Stimulated activated CD8-positive, alpha-beta memory T cell treated with anti-CD3 and anti-CD28 coated beads, Interleukin-4, amount 100 ng/mL, for 4 hours (primary cell): ENCODE results near the gene RRAD.

Experiments
- DNase-seq, 2 donors: peaks; one replicate each; pipeline ENCODE4 v3.0.0-alpha.2; 2020; ENCODE audit warnings: low read depth in 2 of 2, low spot score in 1 of 2

Gene RRAD

DNA sequence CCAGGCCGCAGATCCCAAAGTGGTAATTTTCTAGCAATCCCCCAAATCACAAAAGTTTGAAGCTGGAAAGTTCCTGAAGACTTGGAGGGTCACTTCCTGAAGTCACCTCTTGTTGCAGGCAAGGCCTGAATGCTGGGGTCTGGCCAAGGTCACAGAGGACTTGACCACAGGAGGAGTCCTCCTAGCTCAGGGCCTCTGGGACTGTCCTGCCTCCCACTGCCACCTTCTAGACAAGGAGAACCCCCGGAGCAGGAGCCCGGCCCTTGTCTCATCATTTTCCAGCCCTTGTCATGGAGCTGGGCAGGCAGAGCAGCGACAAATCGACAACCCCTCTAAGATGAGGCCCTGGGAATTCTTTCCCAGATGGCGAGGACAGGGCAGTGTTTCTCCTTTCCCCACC, 7.0 kb downstream of the RRAD start:
- no peak for DNase-seq

DNA sequence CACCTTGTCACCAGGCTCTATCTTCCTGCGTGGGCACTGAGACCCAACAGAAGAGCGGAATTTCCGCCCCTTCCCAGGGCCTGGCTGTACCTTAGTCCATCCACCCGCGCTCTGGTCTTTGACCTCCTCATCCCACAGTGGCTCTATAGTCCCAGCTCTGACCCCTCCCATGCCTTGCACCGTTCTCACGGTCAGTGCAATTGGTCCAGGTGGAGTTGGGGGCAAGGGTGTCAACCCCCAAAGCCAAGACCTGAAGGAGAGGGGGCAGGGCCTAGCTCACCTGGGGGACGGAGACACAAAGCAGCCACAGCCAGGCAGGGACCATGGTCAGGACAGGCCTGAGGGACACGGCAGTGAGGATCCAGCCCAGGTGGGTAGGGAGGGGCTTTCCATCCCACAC, 7.6 kb downstream of the RRAD start:
- no peak for DNase-seq

DNA sequence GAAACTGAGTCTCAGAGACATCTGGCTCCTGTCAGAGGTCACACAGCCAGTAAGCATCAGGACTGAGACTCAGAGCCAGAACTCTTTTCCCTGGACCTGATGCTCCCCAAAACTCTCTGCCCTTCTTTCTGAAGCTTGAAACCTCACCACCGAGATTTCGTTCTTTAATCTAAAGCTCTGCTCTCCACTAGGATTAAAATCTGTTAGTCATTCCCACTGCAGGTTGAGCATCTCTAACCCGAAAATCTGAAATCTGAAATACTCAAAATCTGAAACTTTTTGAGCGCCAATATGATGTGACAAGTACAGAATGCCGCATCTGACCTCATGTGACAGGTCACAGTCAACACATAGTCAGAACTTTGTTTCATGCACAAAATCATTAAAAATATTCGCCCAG, 8.8 kb downstream of the RRAD start:
- no peak for DNase-seq

DNA sequence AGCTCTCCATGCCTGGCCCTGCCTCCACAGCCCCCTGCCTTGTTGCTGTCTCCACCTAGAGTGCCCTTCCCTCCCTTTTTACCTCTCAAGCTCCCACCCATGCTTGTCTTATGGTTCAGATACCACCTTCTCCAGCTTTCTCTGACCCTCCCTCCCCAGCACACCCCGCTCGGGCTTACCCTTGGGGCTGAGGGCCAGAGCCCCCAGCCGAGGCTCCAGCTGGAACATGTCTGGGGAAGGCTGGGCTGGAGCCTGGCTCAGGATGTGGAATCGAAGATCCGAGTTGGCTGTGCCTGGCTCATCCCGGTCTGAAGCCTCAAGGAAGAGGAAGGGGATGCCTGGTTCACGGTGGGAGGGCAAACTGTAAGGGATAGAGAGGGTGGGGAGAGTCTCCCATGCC, 10.3 kb downstream of the RRAD start:
- no peak for DNase-seq

DNA sequence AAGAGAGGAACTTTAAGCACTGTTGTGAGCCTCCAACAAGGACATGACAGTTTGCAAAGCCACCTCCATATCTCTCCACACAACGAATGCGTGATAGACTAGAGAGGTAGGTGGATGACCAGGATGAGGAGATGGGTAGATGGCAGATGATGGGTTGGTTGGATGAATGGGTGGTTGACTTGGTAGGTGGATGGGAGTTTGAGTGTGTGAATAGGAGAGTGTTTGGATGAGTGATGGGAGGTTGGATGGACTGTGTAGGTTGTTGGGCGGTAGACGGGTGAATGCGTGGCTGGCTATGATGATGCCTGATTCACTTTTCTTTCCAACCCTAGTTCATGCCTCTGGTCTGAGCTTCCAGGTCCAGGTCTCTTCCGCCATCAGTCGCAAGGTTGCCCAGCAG, 10.8 kb downstream of the RRAD start:
- no peak for DNase-seq

DNA sequence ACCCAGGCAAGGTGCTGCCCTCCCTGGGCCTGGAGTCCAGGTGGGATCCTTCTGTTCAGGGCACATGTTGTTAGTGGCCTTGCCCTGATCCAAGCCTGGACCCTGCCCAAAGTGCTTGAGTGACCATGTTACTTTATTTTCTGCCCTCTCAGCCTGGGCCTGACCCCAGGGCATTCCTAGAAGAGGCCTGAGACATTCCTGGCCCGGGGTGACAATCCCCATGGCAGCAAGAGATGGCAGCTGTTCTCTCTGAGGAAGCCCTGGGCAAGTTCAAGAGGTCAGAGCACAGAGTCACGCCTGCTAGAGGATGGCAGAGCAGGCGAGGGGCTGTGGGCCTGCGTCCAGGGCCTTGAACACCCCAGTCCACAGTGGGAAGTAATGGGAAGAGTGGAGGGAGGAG, 11.6 kb downstream of the RRAD start:
- no peak for DNase-seq

DNA sequence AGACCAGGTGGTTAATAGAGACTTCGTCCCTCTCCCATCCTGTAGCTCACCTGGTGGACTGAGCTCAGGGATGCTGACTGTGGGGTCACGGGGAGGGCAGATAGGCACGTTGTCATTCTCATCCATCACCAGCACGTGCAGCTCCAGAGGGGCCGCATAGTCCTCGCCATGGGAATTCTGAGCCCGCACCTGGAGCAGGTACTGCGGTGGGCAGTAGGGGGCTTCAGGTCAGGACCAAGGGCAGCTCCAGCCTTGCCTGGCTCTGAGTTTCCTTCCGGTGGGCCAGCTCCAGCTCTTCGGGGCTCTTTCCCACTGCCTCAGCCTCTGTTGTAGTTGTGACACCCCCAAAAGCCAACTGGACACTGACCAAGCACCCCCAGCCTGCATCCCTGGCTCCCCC, 12.3 kb downstream of the RRAD start:
- no peak for DNase-seq

DNA sequence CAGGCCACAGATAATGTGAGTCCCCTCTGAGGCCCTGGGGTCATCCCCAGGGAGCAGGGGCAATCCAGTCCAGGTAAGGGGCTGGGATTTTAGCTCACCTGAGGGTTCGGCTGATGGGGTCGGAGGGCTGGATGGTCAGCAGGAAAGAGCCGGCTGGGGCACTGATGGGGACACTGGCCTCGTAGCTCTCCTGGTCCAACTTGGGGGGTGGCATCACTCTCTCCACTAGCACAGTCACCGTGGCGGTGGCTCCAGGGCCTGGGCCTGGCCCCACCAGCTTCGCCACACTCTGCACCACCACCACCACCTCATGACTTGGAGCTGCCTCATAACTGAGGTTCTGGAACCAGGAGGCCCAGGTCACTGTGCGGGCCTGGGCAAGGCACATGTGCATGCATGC, 13.5 kb downstream of the RRAD start:
- DNase-seq: no peak

DNA sequence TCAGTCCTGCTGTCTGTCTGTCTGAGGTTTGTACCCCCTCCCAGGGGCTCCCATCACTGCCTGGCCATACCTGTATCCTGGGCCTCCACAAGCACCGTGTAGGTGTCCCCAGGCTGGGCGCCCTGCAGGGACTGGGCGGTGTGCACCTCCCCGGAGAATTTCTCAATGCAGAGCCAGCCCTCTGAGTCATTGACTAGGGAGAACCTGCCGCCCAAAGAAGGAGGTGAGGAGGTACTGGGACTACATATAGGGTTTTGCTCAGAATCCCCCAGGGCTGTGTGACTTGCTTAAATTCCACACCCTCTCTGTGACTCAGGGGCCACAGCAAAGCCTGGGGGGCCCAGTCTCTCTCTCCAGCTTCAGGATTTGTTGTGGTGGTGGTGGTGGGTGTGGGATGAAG, 14.2 kb downstream of the RRAD start:
- no peak for DNase-seq

DNA sequence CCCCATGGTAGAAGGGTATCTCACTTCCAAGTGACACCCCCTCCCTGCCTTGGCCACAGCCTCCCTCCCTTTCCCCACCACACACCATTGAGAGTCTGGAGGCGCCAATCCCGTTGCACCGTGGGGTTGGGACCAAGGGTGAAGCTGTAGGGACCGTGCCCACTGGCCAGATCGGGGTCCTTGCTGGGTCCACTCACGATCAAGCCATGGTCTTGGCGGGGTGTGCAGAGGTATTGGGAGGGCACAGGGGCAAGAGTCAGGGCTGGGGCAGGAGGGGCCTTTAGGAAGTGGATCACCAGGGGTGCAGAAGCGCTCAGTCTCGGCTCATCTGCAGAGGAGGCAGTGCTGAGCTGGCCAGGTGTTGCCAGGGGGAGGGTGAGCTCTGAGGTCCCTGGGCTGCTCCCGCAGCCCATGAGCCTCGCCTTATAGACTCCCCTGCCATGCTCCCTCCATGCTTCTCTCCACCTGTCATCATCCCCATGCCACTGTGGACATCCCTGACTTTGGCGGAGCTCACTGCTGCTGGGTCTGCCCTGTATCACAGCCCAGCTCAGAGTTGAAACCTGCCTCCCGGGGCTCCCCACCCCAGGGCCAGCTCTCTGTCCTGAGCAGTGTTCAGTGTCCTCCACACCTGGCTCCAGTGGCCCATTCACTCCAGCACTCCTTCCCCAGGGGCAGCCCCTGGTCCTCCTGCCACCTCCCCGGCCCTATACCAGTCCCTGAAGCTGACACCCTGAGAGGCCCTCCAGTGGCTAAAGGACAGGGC, 15.0 kb downstream of the RRAD start:
- no peak for DNase-seq

DNA sequence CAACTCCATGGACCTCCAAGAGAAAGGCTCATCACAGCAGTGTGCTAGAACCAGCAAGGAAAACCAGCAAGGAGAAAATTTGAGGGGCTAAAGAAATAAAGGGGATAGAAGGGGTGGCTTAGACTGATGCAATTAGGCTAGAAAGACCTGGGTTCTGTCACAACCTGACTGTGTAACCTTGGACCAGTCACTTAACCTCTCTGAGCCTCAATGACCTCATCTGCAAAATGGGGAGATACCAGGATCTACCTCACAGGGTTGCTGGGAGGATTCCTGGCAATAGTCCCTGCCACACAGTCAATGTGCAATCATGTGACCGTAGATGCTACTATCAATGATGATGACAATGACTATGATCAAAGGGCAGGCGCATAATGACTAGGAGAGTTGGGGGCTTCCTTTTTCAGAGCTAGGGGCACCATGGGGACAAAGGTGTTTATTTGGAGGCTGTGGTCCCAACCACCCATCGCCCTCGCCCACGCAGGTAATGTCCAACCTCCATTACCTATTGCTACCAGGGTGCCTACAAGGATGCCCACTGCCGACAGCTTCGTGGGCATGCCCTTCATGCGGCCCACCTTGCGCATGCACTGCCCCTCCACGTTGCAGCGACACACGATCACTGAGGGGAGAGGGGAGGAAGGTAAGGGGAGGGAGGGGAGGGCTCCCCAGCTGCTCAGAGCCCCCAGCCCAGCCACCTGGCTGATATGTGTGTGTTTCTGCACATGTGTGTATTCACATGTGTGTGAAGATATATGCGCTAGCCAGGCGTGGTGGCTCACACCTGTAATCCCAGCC, 16.4 kb downstream of the RRAD start:
- no peak for DNase-seq

DNA sequence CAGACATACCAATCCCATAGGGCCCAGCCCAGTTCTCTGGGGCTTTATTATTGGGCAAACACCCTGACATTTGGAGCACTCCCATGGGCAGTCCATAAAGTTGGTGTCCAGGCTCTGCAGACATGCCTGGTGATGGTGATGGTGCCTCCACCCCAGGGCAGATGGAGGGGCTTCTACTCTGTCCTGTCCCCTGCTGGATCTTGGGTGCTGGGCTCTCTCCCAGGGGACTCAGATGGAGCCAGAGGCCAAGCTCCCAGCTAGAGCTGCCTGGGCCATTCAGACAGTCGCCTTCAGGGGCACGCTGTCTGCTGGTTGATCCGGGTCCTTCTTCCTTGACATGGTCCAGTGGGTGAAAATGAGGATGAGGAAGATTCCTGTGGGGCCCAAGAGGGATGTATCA, 17.2 kb downstream of the RRAD start:
- no peak for DNase-seq

DNA sequence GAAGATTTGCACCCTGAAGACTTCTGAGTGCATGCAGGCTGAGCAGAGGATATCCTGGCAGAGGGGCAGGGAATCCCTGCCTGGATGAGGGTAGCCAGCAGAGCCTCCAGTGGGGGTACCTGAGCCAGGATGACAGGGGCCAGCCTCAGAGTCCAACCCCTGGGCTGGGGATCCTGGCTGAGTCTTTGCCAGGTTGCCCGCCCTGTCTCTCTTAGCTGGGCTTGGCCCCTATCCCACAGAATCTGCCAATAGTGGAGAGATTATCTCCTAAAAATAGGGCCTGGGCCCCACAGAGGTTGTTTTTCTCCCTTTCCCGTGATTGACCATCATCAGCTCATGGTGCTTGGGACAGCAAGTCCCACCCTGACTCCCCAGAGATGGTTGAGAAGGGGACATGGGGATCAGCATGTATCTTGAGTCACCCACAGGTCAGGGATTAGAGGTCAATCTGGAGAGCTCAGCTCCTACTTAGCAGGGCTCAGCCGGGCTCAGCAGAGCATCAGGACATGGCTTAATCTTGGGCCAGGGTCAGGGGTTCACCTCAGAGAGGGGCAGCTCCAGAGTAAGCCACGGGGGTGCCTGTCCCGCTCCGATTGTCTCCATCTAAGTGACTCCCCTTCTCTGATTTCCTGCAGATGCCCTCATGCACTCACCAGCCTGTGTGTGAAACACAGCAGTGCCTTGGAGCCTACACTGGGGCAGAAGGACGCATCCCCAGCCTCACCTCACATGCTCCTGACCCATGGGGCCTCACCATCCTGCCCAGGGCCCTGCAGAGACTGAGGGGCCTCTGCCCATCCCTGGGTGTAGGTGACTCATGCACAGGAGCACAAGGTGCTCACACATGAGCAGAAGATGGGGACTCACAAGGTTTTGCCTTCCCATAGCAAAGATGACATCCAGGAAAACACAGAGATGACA, 18.2 kb downstream of the RRAD start:
- DNase-seq: no peak

DNA sequence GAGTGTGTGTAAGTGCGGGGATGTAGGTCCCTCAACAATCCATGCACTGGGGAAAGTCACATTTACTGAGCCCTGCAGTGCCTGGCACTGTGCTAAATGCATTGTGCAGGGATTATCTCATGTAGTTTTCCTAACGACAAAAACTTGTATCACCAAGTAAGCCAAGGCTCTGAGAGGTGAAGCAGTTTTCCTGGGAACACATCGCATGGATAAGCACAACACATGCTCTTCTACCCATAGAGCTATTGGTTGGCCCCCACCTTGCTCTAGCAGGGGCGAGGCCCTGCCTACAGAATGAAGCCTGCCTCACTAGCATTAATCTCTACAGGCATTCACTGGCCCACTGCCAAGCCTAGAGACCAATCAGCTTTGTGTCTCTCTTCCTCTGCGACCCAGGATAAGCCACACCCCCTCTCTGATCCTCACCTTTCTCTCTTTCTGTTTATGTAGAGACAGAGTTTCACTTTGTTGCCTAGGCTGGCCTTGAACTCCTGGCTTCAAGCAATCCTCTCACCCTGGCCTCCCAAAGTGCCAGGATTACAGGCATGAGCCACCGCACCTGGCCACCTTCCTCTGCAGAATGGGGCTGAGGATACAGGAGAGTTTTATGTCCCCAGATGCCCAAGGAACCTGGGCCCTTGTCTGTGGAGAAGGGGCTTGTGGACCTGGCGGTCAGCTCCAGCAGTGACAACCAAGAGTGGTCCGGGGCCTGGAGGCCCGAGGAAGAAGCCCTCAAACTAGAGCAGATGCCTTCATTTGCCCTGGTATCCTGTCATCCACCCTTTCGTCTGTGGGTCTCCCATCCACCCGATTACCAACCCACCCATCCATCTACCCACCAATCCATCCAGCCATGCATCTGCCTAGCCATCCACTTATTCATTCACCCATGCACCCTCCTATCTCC, 19.4 kb downstream of the RRAD start:
- DNase-seq: no peak

DNA sequence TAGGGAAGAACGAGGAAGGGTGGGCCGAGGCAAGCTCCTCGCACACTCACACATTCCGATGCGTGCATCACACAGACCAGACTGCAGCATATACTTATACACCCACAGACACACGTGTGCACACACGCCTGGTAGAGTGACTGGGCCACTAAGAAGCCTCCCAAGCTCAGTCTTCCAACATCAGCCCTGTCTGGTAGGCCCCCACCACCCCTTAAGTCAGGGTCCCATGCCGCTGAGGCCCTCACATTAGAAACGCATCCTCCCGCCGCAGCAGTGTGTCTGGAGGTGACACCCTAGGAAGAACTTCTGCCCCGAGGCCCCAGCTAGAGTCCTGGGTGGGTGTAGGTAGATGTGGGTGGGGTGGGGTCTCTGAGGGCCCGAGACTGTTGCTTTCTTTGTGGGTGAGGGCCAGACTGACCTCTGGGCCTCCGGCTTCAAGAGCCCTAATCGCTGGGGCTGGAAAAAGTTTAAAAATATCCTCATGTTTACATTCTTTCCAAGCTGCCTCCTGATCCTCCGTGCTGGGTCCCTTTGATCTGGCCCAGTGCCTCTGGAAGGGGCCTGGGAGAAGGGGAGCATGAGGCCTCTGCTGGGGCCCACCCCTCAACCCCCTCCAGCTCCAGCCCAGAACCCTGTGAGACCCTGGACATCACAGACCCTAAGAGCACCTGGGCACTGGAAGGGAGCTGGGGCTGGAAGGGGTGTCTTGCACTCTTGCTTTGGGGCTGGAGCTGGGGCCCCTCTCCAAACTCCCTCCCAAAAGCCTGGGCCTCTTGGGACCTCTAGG, 20.3 kb downstream of the RRAD start:
- no peak for DNase-seq

DNA sequence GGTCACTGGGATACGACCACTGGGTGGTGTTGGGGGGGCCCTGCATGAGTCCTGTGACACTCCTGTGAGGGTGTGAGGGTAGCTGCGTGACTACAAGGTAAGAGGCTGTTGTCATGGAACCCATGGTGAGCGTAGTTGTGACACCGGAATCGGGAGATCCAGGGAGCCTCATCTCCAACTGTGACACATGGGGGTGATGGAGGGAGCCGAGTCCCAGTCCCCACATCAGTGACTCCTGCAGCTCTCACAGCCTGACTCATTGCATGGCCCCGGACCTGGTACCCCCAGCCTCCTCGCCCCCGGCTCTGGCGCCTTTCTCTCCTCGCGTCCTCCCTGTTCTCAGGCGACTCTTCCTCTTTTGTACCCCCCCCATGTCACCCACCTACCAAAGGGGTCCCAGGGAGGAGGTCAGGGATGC, 20.9 kb downstream of the RRAD start:
- DNase-seq: no peak

DNA sequence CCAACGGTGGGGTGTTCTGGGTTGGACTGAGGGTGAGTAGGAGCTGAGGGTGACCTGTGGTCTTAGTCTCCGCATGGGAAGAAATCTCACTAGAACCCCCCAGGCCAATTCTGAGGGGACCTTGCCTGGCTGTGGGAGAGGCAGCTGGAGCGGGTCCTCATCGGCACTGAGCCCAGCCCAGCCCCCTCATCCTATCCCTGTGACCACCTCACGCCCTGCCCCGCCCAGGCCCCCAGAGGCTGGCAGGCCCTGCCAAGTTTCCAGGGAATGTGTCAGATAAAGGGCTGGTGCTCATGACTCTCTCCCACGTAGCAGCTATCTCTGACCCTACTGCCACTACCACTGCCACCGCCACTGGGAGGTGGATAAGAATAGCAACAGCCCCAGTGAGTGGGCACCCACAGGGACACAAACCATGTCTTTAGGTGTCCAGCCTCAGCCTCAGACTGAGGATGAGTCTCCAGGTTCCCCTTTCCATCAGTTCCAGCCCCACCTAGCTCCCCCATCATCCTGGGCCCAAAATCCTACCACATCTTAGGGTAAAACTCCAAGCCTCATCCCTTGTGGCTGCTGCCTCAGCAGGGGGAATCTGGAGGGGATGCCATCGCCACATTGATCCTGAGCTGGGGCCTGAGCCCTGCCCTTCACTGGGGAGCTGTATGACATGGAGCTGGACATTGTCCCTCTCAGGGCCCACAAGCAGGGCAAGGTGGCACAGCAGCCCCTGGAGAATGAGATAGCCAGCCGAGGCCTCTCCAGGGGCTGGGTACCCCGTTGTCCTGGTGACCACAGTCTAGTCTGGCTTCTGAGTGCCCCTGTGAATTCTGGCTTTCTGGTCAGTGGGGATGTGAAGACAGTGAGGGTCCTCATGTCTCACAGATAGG, 21.5 kb downstream of the RRAD start:
- DNase-seq: no peak

DNA sequence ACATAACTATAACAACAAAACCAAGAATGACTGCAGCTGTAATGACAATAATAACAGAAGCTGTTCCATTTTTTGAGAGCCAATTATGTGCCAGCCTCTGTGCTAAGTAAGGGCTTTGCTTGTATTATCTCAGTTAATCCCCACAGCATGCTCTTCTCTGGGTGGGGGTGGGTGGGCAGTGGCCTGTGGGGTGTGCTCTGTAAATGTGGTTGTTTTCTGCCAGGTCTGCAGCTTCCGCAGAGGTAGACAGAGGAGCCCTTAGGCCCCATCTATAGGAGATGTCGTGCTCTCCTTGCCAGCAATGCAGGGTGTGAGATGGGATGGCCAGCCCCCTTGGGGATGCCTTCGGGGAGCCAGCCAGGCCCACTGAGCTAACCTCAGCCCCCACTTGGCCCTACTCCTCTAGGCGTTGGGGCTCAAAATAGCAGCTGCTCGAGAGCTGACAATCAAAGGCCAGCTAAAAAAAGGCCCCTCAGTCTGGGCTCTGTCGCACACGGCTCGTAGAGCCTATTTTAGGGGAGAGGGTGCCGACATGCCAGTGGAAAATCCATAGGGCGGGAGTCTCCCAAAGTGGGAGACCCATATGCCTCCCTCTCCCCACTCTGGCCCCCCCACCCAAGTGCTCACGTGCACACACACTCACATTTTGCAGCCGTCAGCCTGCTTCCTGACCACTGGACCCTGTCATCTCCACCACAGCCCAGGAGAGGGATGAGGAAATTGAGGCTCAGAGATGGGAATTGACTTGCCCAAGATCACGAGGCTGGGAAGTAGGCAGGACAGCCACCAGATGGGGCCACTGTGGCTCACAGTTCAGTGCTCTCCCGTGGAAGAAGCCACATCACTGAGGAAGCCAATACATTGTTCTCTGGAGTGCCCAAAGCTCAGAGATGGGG, 22.4 kb downstream of the RRAD start:
- DNase-seq: no peak
